ENCODE results near the gene SMG7.

- TF ChIP-seq REST (IDR thresholded peaks at IDR 0.05; ENCODE audit: insufficient read depth in 1 of 2, low read depth in 2 of 2, low read length in 1 of 2), result no peak
- TF ChIP-seq CTCF (IDR thresholded peaks at IDR 0.05), result no peak
Measured at GRCh38 chr1:183571678-183572268, 99.5 kb downstream of the SMG7 start.
